ENCODE measurements around the gene TNS3.
"Not testable (repeated sequence)": the region's sequence is repeated elsewhere in the genome, so short reads cannot be mapped to it uniquely, and the experiment has no call there.

The TNS3 gene

DNA sequence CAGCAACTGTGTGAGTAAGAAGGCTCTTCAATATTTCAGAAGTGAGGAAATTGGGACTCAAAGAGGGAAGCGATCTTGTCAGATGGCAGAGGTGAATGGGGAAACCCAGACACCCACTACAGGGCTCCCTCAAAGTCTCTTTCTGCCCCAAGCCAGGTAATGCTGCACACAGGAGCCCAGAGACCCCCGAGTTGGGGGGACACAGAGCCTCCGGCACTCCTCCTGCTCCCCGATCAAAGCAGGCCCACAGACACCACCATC, 139.4 kb downstream of the TNS3 start:
- DNase-seq (ENCODE audit: low spot score in 2 of 2): no peak
- H3K4me3 Mint-ChIP-seq: no peak overlapping the region
- H3K4me1 Mint-ChIP-seq: no peaks in the 10 kb centered on the region
- H3K27me3 Mint-ChIP-seq: no peaks in the 10 kb centered on the region
- ATAC-seq (replicated peaks; ENCODE audit: extremely low read depth, poor library complexity, severe bottlenecking): no peak
- H3K36me3 Mint-ChIP-seq (ENCODE audit: insufficient read depth): no peaks in the 10 kb centered on the region
- no peaks in the 10 kb centered on the region for H3K9me3 Mint-ChIP-seq
- H3K27ac Mint-ChIP-seq (ENCODE audit: low read depth): no peak overlapping the region

GRCh38 chr7:47441796-47442604, 139.9 kb downstream of the TNS3 start:
- DNase-seq (ENCODE audit: low spot score in 2 of 2): no peak
- no peaks in the 10 kb centered on the region for H3K4me1 Mint-ChIP-seq
- ATAC-seq (replicated peaks; ENCODE audit: extremely low read depth, poor library complexity, severe bottlenecking): no peak

GRCh38 chr7:47441048-47441447, 140.9 kb downstream of the TNS3 start:
- not testable (repeated sequence) for H3K4me1 Mint-ChIP-seq; H3K4me3 Mint-ChIP-seq; H3K27ac Mint-ChIP-seq (ENCODE audit: low read depth); H3K36me3 Mint-ChIP-seq (ENCODE audit: insufficient read depth); ATAC-seq (replicated peaks; ENCODE audit: extremely low read depth, poor library complexity, severe bottlenecking); DNase-seq (ENCODE audit: low spot score in 2 of 2); H3K9me3 Mint-ChIP-seq; H3K27me3 Mint-ChIP-seq

More at GRCh38 chr7:47441796-47442604, 139.9 kb downstream of the TNS3 start:
- Mint-ChIP-seq H3K36me3 (ENCODE audit: insufficient read depth) (no peaks in the 10 kb centered on the region), H3K4me3 (no peak overlapping the region), H3K27ac (ENCODE audit: low read depth) (no peak overlapping the region), H3K27me3 (no peaks in the 10 kb centered on the region), H3K9me3 (no peaks in the 10 kb centered on the region)

- Mint-ChIP-seq H3K27ac (ENCODE audit: low read depth) (no peak overlapping the region), H3K9me3 (no peaks in the 10 kb centered on the region)
- no peak for ATAC-seq (replicated peaks; ENCODE audit: extremely low read depth, poor library complexity, severe bottlenecking)
These were observed 141.6 kb downstream of the TNS3 start for GRCh38 chr7:47440320-47440719.

GRCh38 chr7:47439181-47439667, 142.7 kb downstream of the TNS3 start:
- no peaks in the 10 kb centered on the region for H3K27me3 Mint-ChIP-seq
- no peaks in the 10 kb centered on the region for H3K4me1 Mint-ChIP-seq
- DNase-seq (ENCODE audit: low spot score in 2 of 2) (no peak), ATAC-seq (replicated peaks; ENCODE audit: extremely low read depth, poor library complexity, severe bottlenecking) (no peak)
- H3K36me3 Mint-ChIP-seq (ENCODE audit: insufficient read depth): no peaks in the 10 kb centered on the region
- H3K9me3 Mint-ChIP-seq: no peaks in the 10 kb centered on the region
- no peak overlapping the region for H3K4me3 Mint-ChIP-seq
- H3K27ac Mint-ChIP-seq (ENCODE audit: low read depth): no peak overlapping the region

More at GRCh38 chr7:47440320-47440719, 141.6 kb downstream of the TNS3 start:
- no peaks in the 10 kb centered on the region for H3K36me3 Mint-ChIP-seq (ENCODE audit: insufficient read depth)
- H3K4me3 Mint-ChIP-seq: no peak overlapping the region
- H3K27me3 Mint-ChIP-seq: no peaks in the 10 kb centered on the region
- no peaks in the 10 kb centered on the region for H3K4me1 Mint-ChIP-seq
- DNase-seq (ENCODE audit: low spot score in 2 of 2): no peak

DNA sequence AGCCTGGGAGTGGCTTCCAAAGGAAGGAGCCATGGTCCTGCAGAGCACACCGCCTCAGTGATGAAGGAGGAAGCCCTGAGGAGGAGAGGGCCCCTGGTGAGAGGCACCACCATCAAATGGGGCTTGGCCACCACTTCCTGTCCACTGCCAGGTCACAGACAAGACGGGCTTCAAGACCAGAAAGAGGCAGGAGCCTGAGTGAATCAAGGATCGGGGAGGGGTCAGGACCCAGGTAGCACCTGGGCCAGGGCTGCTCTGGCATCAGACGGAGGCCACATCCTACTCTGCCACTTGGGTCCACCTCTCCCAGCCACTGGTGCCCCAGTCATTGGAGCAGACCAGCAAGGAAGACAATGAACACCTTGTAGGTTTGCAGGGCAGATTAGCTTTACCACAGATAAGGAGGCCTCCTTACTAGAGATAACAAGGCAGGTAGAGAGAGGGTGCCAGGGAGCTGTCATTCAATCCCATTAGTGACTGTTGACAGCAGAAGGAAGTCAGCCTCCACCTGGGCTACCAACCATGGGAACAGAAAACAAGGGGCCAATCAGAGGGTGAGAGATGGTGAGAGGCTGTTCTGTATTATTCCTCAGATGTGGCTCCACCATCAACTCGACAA, 143.4 kb downstream of the TNS3 start:
- Mint-ChIP-seq H3K27ac (ENCODE audit: low read depth) (no peak overlapping the region), H3K9me3 (no peaks in the 10 kb centered on the region), H3K36me3 (ENCODE audit: insufficient read depth) (no peaks in the 10 kb centered on the region), H3K27me3 (no peaks in the 10 kb centered on the region), H3K4me3 (no peak overlapping the region), H3K4me1 (no peaks in the 10 kb centered on the region)
- no peak for ATAC-seq (replicated peaks; ENCODE audit: extremely low read depth, poor library complexity, severe bottlenecking)
- DNase-seq (ENCODE audit: low spot score in 2 of 2): no peak

DNA sequence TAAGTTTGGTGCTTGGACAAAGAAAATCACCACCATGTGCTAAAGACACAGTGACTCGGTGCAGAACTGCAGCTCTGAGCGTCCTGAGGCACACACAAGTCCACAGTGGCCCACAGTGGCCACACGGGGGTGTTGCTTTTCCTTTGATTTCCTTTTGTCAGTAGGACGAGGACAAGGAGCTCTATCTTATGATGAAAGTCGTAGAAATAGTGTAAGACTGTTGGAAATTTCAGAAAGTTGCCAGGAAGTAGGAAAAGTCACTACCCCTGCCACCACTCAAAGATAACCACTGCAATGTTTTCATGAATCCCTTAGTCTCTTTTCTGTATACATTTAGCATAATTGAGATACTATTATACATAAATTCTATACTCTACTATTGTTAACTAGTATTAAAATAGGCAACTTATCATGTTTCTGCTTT, 146.0 kb downstream of the TNS3 start:
- DNase-seq (ENCODE audit: low spot score in 2 of 2): no peak
- no peak for ATAC-seq (replicated peaks; ENCODE audit: extremely low read depth, poor library complexity, severe bottlenecking)
- no peaks in the 10 kb centered on the region for H3K4me1 Mint-ChIP-seq
- H3K27me3 Mint-ChIP-seq: no peaks in the 10 kb centered on the region
- peaks cover 1% of the 10 kb centered on the region for H3K36me3 Mint-ChIP-seq (ENCODE audit: insufficient read depth)
- no peak overlapping the region for H3K4me3 Mint-ChIP-seq
- H3K9me3 Mint-ChIP-seq: no peaks in the 10 kb centered on the region
- H3K27ac Mint-ChIP-seq (ENCODE audit: low read depth): no peak overlapping the region

- H3K36me3 Mint-ChIP-seq (ENCODE audit: insufficient read depth): peaks cover 2% of the 10 kb centered on the region
- no peaks in the 10 kb centered on the region for H3K9me3 Mint-ChIP-seq
- H3K27ac Mint-ChIP-seq (ENCODE audit: low read depth): no peak overlapping the region
- H3K27me3 Mint-ChIP-seq: no peaks in the 10 kb centered on the region
- no peaks in the 10 kb centered on the region for H3K4me1 Mint-ChIP-seq
- ATAC-seq (replicated peaks; ENCODE audit: extremely low read depth, poor library complexity, severe bottlenecking) (no peak), DNase-seq (ENCODE audit: low spot score in 2 of 2) (no peak)
- no peak overlapping the region for H3K4me3 Mint-ChIP-seq
These were observed 148.4 kb downstream of the TNS3 start for GRCh38 chr7:47433564-47433895.

GRCh38 chr7:47432671-47433563, 149.0 kb downstream of the TNS3 start:
- Mint-ChIP-seq H3K27me3 (no peaks in the 10 kb centered on the region), H3K36me3 (ENCODE audit: insufficient read depth) (peaks cover 2% of the 10 kb centered on the region), H3K9me3 (no peaks in the 10 kb centered on the region), H3K4me3 (no peak overlapping the region), H3K4me1 (no peaks in the 10 kb centered on the region), H3K27ac (ENCODE audit: low read depth) (no peak overlapping the region)
- ATAC-seq (replicated peaks; ENCODE audit: extremely low read depth, poor library complexity, severe bottlenecking): no peak
- no peak for DNase-seq (ENCODE audit: low spot score in 2 of 2)

GRCh38 chr7:47430422-47430821, 151.5 kb downstream of the TNS3 start:
- H3K27ac Mint-ChIP-seq (ENCODE audit: low read depth): no peak overlapping the region
- H3K27me3 Mint-ChIP-seq: no peaks in the 10 kb centered on the region
- no peaks in the 10 kb centered on the region for H3K9me3 Mint-ChIP-seq
- no peaks in the 10 kb centered on the region for H3K4me1 Mint-ChIP-seq
- DNase-seq (ENCODE audit: low spot score in 2 of 2) (no peak), ATAC-seq (replicated peaks; ENCODE audit: extremely low read depth, poor library complexity, severe bottlenecking) (no peak)
- H3K36me3 Mint-ChIP-seq (ENCODE audit: insufficient read depth): peaks cover 2% of the 10 kb centered on the region
- no peak overlapping the region for H3K4me3 Mint-ChIP-seq

DNA sequence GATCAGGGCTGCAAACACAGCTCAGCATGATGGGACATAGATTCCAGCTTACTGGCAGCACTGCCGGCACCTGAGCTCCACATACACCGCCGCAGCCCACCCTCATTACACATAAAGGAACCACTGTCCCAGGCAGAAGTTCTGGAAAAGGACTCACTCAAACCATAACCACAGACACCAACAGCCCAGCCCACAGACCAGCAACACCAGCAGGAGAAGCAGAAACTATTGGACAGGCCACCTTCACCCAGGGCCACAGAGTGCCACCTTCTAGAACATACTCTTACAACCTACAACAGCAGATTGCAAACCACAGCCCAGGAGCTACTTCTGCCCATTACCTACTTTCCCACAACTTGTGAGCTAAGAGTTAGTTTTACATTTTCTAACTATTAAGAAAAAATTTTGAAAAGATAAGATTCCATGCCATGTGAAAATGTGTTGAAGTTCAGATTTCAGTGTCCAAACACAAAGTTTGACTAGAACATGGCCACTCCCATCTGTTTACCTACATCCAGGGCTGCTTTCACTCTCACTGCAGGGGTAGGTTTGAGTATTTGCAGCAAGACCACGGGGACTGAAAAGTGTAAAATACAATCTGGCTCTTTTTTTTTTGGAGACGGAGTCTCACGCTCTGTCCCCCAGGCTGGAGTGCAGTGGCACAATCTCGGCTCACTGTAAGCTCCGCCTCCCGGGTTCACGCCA, 153.0 kb downstream of the TNS3 start:
- no peak for ATAC-seq (replicated peaks; ENCODE audit: extremely low read depth, poor library complexity, severe bottlenecking)
- H3K4me3 Mint-ChIP-seq: no peak overlapping the region
- H3K36me3 Mint-ChIP-seq (ENCODE audit: insufficient read depth): peaks cover 2% of the 10 kb centered on the region
- DNase-seq (ENCODE audit: low spot score in 2 of 2): no peak
- no peaks in the 10 kb centered on the region for H3K27me3 Mint-ChIP-seq
- no peaks in the 10 kb centered on the region for H3K4me1 Mint-ChIP-seq
- no peaks in the 10 kb centered on the region for H3K9me3 Mint-ChIP-seq
- no peak overlapping the region for H3K27ac Mint-ChIP-seq (ENCODE audit: low read depth)

DNA sequence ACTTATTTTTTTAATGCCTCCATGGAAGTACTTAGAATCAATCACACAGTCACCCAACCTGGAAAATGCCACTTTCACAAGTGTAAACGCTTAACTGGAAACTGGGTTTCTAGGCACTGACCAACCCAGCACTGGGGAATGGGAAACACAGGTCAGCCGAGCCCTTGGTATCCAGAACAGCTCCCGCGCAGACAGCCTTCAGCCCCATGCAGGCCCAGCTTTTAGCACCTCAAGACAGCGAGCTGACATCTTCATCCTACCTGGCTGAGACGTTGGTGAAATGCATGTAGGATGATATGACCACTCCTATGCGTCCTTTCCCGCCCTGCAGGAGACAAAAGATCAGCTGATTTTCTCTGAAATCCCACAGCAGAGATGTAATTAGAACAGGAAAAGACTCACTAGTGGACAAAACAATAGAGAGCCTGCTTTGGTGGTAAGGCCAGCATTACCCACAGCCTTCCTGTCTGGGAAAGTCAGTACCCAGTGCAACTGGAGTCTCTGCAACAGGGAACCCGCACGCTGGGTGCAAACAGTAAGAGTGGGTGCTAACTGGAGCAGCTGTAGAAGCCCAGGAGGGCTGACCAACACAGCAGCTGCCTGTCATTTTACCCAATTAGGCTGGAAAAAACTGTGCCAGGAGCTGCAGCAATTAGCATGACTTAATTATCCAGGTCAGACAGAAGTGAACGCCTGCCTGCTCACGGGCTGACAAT, 153.7 kb downstream of the TNS3 start:
- Mint-ChIP-seq H3K27ac (ENCODE audit: low read depth) (no peak overlapping the region), H3K36me3 (ENCODE audit: insufficient read depth) (peaks cover 2% of the 10 kb centered on the region), H3K27me3 (no peaks in the 10 kb centered on the region), H3K4me3 (no peak overlapping the region), H3K4me1 (no peaks in the 10 kb centered on the region), H3K9me3 (no peaks in the 10 kb centered on the region)
- ATAC-seq (replicated peaks; ENCODE audit: extremely low read depth, poor library complexity, severe bottlenecking) (no peak), DNase-seq (ENCODE audit: low spot score in 2 of 2) (no peak)

All from central memory CD8-positive, alpha-beta T cell (primary cell).